ENCODE measurements around the gene CNOT3. TPM values are rescaled to one million over a fixed set of nuclear protein-coding genes. Genes with fewer than 3 reads are reported as not detected.
"Not testable (repeated sequence)": the region's sequence is repeated elsewhere in the genome, so short reads cannot be mapped to it uniquely, and the experiment has no call there.

The CNOT3 gene
- total RNA-seq, 1 donor from 2014 or later: 95.5 TPM

GRCh38 chr19:54179921-54180461 lies 42.4 kb downstream of the CNOT3 start:
- H3K36me3 Mint-ChIP-seq (ENCODE audit: low read depth): peaks cover 5% of the 10 kb centered on the region
- H3K27me3 Mint-ChIP-seq (ENCODE audit: low read depth): peaks cover 6% of the 10 kb centered on the region
- peak overlapping the region; percentile 82 for H3K4me3 Mint-ChIP-seq
- no peaks in the 10 kb centered on the region for H3K9me3 Mint-ChIP-seq
- H3K27ac Mint-ChIP-seq (ENCODE audit: unreplicated experiment): peak overlapping the region; percentile 95
- peak; percentile 67 for DNase-seq (ENCODE audit: low read depth, low spot score)
- TF ChIP-seq CTCF (conservative IDR thresholded peaks at IDR 0.05): peak; percentile 61
- H3K4me1 Mint-ChIP-seq: peaks cover 23% of the 10 kb centered on the region

GRCh38 chr19:54180691-54181091 lies 43.1 kb downstream of the CNOT3 start:
- H3K27ac Mint-ChIP-seq (ENCODE audit: unreplicated experiment): no peak overlapping the region
- peaks cover 23% of the 10 kb centered on the region for H3K4me1 Mint-ChIP-seq
- no peak for TF ChIP-seq CTCF (conservative IDR thresholded peaks at IDR 0.05)
- no peaks in the 10 kb centered on the region for H3K9me3 Mint-ChIP-seq
- H3K36me3 Mint-ChIP-seq (ENCODE audit: low read depth): peaks cover 5% of the 10 kb centered on the region
- no peak for DNase-seq (ENCODE audit: low read depth, low spot score)
- H3K27me3 Mint-ChIP-seq (ENCODE audit: low read depth): peaks cover 6% of the 10 kb centered on the region
- no peak overlapping the region for H3K4me3 Mint-ChIP-seq

GRCh38 chr19:54181894-54182293 lies 44.3 kb downstream of the CNOT3 start:
- H3K9me3 Mint-ChIP-seq; DNase-seq (ENCODE audit: low read depth, low spot score); H3K27me3 Mint-ChIP-seq (ENCODE audit: low read depth); H3K27ac Mint-ChIP-seq (ENCODE audit: unreplicated experiment); H3K36me3 Mint-ChIP-seq (ENCODE audit: low read depth); H3K4me3 Mint-ChIP-seq: not testable (repeated sequence)
- H3K4me1 Mint-ChIP-seq: peaks cover 23% of the 10 kb centered on the region

- H3K36me3 Mint-ChIP-seq (ENCODE audit: low read depth): peaks cover 3% of the 10 kb centered on the region
- DNase-seq (ENCODE audit: low read depth, low spot score): no peak
- H3K4me3 Mint-ChIP-seq: no peak overlapping the region
- no peak for TF ChIP-seq CTCF (conservative IDR thresholded peaks at IDR 0.05)
- H3K4me1 Mint-ChIP-seq: peaks cover 26% of the 10 kb centered on the region
- H3K9me3 Mint-ChIP-seq: no peaks in the 10 kb centered on the region
- H3K27ac Mint-ChIP-seq (ENCODE audit: unreplicated experiment): no peak overlapping the region
- H3K27me3 Mint-ChIP-seq (ENCODE audit: low read depth): peaks cover 3% of the 10 kb centered on the region
These were observed 45.9 kb downstream of the CNOT3 start for GRCh38 chr19:54183431-54183830.

- H3K9me3 Mint-ChIP-seq: no peaks in the 10 kb centered on the region
- no peaks in the 10 kb centered on the region for H3K27me3 Mint-ChIP-seq (ENCODE audit: low read depth)
- H3K27ac Mint-ChIP-seq (ENCODE audit: unreplicated experiment): no peak overlapping the region
These were observed 48.8 kb downstream of the CNOT3 start for GRCh38 chr19:54186351-54186750.

More at GRCh38 chr19:54186351-54186750, 48.8 kb downstream of the CNOT3 start:
- TF ChIP-seq CTCF (conservative IDR thresholded peaks at IDR 0.05): no peak
- H3K4me1 Mint-ChIP-seq: peaks cover 18% of the 10 kb centered on the region
- DNase-seq (ENCODE audit: low read depth, low spot score): no peak
- no peak overlapping the region for H3K4me3 Mint-ChIP-seq
- peaks cover 3% of the 10 kb centered on the region for H3K36me3 Mint-ChIP-seq (ENCODE audit: low read depth)
